Neural crest cell (in vitro differentiated cells): ENCODE results near the gene ACTR1B. TPM values are rescaled to one million over a fixed set of nuclear protein-coding genes. Genes with fewer than 3 reads are reported as not detected.

Source experiments
- DNase-seq: peaks from one replicate; pipeline ENCODE4 v3.0.0; 2021; ENCODE audit warnings: low read depth, mixed read lengths, low spot score
- H3K27ac Mint-ChIP-seq: one replicate; pipeline ENCODE4 v1.8.0; 2021; ENCODE audit warnings: mild to moderate bottlenecking, mixed read lengths; ENCODE audit not compliant: unreplicated experiment
- H3K27me3 Mint-ChIP-seq: 2 replicates; pipeline ENCODE4 v1.8.0; 2021; ENCODE audit warnings: low read depth, mild to moderate bottlenecking, mixed read lengths
- H3K36me3 Mint-ChIP-seq: 2 replicates; pipeline ENCODE4 v1.8.0; 2021; ENCODE audit warnings: low read depth, mild to moderate bottlenecking, mixed read lengths
- H3K4me1 Mint-ChIP-seq: 2 replicates; pipeline ENCODE4 v1.8.0; 2021; ENCODE audit warnings: mixed read lengths
- H3K4me3 Mint-ChIP-seq: one replicate; pipeline ENCODE4 v1.8.0; 2021; ENCODE audit warnings: mild to moderate bottlenecking, mixed read lengths
- H3K9me3 Mint-ChIP-seq: 2 replicates; pipeline ENCODE4 v1.8.0; 2021; ENCODE audit warnings: mixed read lengths
- total RNA-seq: library from RNA; stranded (reverse); gene quantifications from 2 replicates; pipeline ENCODE4 v1.2.1, GENCODE V29; 2021
- TF ChIP-seq, protein P1 (sequence below): fragments of 200-600 bp; sonication (generic); conservative IDR thresholded peaks from 2 replicates; pipeline ENCODE4 v1.5.0; 2021; ENCODE audit warnings: antibody characterized with exemption, mild to moderate bottlenecking

The ACTR1B gene
- total RNA-seq, 1 donor from 2014 or later = 62.6 TPM

DNA sequence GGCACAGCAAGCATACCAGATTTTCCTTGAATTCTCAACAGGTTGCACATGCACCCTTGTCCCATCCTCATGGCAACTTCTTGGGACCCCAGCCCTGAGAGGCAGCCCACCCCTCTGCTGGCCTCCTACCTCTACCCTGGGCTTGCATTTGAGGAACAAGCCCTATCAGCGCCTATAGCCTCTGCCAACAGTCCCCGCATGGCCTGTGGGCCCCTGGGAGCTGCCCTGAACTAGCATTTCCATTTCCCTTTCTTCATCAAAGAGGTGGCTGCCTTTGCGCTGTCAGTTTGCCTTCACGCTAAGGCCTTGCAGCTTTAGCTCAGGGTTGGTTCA lies 44.2 kb upstream of the ACTR1B start:
- H3K4me1 Mint-ChIP-seq = peaks cover 9% of the 10 kb centered on the region
- H3K9me3 Mint-ChIP-seq = no peaks in the 10 kb centered on the region
- DNase-seq = no peak
- no peak overlapping the region for H3K4me3 Mint-ChIP-seq
- TF ChIP-seq, protein P1, sequence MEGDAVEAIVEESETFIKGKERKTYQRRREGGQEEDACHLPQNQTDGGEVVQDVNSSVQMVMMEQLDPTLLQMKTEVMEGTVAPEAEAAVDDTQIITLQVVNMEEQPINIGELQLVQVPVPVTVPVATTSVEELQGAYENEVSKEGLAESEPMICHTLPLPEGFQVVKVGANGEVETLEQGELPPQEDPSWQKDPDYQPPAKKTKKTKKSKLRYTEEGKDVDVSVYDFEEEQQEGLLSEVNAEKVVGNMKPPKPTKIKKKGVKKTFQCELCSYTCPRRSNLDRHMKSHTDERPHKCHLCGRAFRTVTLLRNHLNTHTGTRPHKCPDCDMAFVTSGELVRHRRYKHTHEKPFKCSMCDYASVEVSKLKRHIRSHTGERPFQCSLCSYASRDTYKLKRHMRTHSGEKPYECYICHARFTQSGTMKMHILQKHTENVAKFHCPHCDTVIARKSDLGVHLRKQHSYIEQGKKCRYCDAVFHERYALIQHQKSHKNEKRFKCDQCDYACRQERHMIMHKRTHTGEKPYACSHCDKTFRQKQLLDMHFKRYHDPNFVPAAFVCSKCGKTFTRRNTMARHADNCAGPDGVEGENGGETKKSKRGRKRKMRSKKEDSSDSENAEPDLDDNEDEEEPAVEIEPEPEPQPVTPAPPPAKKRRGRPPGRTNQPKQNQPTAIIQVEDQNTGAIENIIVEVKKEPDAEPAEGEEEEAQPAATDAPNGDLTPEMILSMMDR = no peak
- no peak overlapping the region for H3K27ac Mint-ChIP-seq
- H3K36me3 Mint-ChIP-seq = no peaks in the 10 kb centered on the region
- H3K27me3 Mint-ChIP-seq = no peaks in the 10 kb centered on the region

DNA sequence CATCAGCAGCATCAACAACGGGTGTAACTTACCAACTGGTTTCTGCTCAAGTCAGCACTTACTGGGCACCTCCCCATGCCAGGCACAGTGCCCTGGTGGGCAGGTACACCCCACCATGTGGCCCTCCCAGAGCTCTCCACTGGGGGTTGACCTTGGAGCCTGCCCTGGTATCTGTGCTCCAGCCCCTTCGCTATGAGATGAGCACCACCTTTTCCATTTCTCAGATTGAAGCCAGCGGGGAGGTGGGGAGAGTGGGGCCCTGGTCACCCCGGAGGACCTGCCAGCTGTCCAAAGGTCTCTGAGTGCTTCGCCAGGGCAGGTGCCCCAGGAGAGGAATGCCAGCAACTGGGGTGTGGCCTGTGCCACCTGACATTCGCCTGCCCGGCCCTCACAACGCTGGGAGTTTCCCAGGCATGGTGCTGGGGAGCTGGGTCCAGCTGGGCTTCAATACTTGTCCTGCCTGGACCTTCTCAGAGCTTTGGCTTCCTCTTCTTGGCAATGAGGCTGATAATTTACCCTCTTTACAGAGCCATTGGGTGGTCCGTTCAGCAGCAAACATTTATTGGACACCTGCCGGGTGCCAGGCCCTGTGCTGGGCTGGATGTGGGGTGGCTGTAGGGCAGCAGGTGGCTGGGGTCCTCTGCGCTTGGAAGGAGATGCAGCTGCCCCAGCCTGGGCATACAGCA lies 43.7 kb upstream of the ACTR1B start:
- Mint-ChIP-seq H3K4me1 (peaks cover 9% of the 10 kb centered on the region), H3K27ac (no peak overlapping the region), H3K9me3 (no peaks in the 10 kb centered on the region), H3K36me3 (no peaks in the 10 kb centered on the region), H3K27me3 (no peaks in the 10 kb centered on the region), H3K4me3 (no peak overlapping the region)
- no peak for DNase-seq
- TF ChIP-seq, protein P1 = no peak

DNA sequence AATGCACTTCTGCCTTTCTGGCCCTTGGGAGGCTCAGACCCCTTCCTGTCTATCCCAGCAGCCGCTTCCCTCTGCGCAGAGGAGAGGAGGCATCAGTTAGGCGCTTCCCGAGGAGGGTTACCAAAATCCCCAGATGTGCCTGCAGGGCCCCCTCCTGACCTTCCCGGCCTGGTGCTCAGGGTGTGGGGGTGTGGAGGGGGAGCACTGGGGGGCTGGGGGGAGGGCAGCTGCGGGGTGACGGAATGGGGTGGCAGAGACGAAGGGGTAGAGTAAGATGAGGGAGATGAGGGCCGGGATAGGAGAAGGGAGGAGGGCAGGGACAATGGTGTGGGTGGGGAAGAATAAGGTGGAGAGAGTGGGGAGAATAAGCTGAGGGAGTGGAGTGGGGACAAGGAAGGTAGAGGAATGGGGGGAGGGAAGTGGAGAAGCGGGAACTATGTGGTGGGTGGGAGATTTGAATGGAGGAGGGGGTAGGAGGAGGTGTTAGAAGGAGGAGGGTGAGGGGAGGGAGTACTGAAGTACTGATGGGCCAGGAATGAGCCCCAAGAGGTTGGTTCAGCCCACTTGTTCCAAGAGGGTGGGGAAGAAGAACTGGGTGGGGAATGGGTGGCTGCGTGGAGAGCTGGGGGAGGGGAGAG lies 43.0 kb upstream of the ACTR1B start:
- H3K4me1 Mint-ChIP-seq = peaks cover 9% of the 10 kb centered on the region
- no peak overlapping the region for H3K27ac Mint-ChIP-seq
- H3K4me3 Mint-ChIP-seq = no peak overlapping the region
- no peaks in the 10 kb centered on the region for H3K9me3 Mint-ChIP-seq
- no peak for DNase-seq
- no peaks in the 10 kb centered on the region for H3K27me3 Mint-ChIP-seq
- TF ChIP-seq, protein P1 = no peak
- H3K36me3 Mint-ChIP-seq = no peaks in the 10 kb centered on the region

DNA sequence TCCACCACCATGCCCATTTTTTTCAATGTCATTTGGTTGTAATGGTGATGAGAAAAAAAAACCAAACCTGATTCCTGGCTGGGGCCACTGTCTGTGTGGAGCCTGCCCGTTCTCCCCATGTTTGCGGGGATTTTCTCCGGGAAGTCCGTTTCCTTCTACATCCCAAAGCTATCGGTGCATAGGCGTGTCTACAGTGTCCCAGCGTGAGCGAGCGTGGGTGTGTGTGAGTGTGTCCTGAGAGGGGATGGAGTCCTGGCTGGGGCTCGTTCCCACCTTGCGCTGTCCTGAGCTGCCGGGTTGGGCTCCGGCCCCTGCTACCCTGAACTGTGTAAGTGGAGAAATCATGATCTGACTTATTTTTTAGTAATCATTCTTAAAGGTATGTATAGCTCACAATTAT lies 42.3 kb upstream of the ACTR1B start:
- TF ChIP-seq, protein P1 = no peak
- DNase-seq = no peak
- Mint-ChIP-seq H3K27me3 (no peaks in the 10 kb centered on the region), H3K4me1 (peaks cover 9% of the 10 kb centered on the region), H3K36me3 (no peaks in the 10 kb centered on the region), H3K9me3 (no peaks in the 10 kb centered on the region), H3K27ac (no peak overlapping the region), H3K4me3 (no peak overlapping the region)

DNA sequence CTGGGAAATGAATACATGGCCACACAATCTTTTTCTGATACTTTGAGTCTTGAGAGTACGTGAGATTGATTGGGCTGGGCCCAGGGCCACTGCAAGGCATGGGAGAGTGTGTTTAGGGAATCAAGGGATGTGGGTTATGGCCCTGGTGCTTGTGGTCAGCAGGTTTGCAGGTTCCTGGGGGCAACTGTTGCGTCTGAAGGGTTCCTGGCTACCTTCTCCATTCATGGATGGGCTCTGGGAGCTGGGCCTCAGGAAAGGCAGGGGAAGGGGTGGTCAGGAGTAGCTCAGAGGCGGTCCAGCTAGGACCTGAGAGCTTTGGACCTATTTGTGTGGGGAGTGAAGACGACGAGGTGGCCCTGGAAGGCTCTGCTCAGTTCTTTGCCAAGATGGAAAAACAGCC lies 41.1 kb upstream of the ACTR1B start:
- H3K4me3 Mint-ChIP-seq = no peak overlapping the region
- no peaks in the 10 kb centered on the region for H3K9me3 Mint-ChIP-seq
- no peaks in the 10 kb centered on the region for H3K27me3 Mint-ChIP-seq
- H3K4me1 Mint-ChIP-seq = peaks cover 13% of the 10 kb centered on the region
- H3K36me3 Mint-ChIP-seq = no peaks in the 10 kb centered on the region
- no peak overlapping the region for H3K27ac Mint-ChIP-seq
- DNase-seq = no peak
- TF ChIP-seq, protein P1 = no peak
